ENCODE results near the gene MAGEE1. TPM values are rescaled to one million over a fixed set of nuclear protein-coding genes. Genes with fewer than 3 reads are reported as not detected.

MAGEE1 gene
- total RNA-seq, 1 donor from 2014 or later: 10.9 TPM

GRCh38 chrX:76453737-76454406 lies 26.4 kb downstream of the MAGEE1 start:
- Mint-ChIP-seq H3K9me3 (ENCODE audit: low read depth) (peaks cover 16% of the 10 kb centered on the region), H3K27me3 (no peaks in the 10 kb centered on the region), H3K27ac (peak overlapping the region; percentile 79), H3K4me1 (ENCODE audit: low read depth) (no peaks in the 10 kb centered on the region), H3K4me3 (ENCODE audit: low read depth) (no peak overlapping the region), H3K36me3 (ENCODE audit: insufficient read depth) (no peaks in the 10 kb centered on the region)
- no peak for TF ChIP-seq CTCF (IDR thresholded peaks at IDR 0.05; ENCODE audit: unreplicated experiment)
- no peak for DNase-seq (ENCODE audit: low spot score, unreplicated experiment)

- no peak for DNase-seq (ENCODE audit: low spot score, unreplicated experiment)
- H3K9me3 Mint-ChIP-seq (ENCODE audit: low read depth): peaks cover 13% of the 10 kb centered on the region
- peak; percentile 43 for TF ChIP-seq CTCF (IDR thresholded peaks at IDR 0.05; ENCODE audit: unreplicated experiment)
Measured at GRCh38 chrX:76454456-76454927, 27.0 kb downstream of the MAGEE1 start.

DNA sequence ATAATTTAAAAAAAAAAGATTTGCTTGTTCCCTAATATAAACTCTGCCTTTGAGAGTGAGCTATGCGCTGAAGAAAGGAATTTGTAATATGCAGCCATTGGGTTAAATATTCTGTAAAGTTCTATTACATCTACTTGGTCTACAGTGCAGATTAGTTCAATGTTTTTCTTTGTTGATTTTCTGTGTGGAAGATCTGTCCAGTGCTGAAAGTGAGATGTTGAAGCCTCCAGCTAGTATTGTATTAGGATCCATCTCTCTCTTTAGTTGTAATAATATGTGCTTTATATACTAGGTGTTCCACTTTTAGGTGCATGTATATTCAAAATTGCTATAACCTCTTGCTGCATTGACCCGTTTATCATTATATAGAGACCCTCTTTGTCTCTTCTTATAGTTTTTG lies 49.8 kb downstream of the MAGEE1 start:
- Mint-ChIP-seq H3K4me1 (ENCODE audit: low read depth) (no peaks in the 10 kb centered on the region), H3K27me3 (no peaks in the 10 kb centered on the region), H3K9me3 (ENCODE audit: low read depth) (peaks cover 41% of the 10 kb centered on the region), H3K27ac (no peak overlapping the region), H3K36me3 (ENCODE audit: insufficient read depth) (peaks cover 1% of the 10 kb centered on the region), H3K4me3 (ENCODE audit: low read depth) (no peak overlapping the region)
- TF ChIP-seq CTCF (IDR thresholded peaks at IDR 0.05; ENCODE audit: unreplicated experiment): no peak
- DNase-seq (ENCODE audit: low spot score, unreplicated experiment): no peak

More at GRCh38 chrX:76454456-76454927, 27.0 kb downstream of the MAGEE1 start:
- Mint-ChIP-seq H3K27me3 (no peaks in the 10 kb centered on the region), H3K4me1 (ENCODE audit: low read depth) (no peaks in the 10 kb centered on the region), H3K36me3 (ENCODE audit: insufficient read depth) (no peaks in the 10 kb centered on the region), H3K4me3 (ENCODE audit: low read depth) (no peak overlapping the region), H3K27ac (no peak overlapping the region)
